ENCODE measurements around the gene KIF1C.
"Not testable (repeated sequence)": the region's sequence is repeated elsewhere in the genome, so short reads cannot be mapped to it uniquely, and the experiment has no call there.

KIF1C gene

DNA sequence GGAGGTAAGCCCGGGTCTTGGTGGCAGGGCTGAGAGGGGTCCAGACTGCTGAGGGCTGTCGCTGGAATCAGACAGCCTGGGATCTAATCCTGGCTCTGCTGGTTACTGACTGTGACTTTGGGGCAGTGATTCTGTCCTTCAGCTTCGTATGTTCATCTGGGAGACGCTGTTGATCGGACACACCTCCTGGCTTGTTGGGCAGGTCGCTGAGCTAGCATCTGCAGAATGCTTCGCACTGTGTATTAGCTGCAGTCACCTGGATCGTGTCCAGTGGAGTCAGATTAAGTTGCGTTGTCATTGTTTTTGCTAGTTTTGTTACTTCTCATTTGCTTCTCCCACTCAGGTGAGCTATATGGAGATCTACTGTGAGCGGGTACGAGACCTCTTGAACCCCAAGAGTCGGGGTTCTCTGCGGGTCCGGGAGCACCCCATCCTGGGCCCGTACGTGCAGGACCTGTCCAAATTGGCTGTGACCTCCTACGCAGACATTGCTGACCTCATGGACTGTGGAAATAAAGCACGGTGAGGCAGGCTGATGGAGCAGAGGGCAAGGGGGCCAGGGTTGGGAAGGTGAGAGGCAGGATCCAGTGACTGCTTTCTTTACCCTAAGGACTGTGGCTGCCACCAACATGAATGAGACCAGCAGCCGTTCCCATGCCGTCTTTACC is 4.5 kb downstream of the KIF1C start:
- DNase-seq: no peak

DNA sequence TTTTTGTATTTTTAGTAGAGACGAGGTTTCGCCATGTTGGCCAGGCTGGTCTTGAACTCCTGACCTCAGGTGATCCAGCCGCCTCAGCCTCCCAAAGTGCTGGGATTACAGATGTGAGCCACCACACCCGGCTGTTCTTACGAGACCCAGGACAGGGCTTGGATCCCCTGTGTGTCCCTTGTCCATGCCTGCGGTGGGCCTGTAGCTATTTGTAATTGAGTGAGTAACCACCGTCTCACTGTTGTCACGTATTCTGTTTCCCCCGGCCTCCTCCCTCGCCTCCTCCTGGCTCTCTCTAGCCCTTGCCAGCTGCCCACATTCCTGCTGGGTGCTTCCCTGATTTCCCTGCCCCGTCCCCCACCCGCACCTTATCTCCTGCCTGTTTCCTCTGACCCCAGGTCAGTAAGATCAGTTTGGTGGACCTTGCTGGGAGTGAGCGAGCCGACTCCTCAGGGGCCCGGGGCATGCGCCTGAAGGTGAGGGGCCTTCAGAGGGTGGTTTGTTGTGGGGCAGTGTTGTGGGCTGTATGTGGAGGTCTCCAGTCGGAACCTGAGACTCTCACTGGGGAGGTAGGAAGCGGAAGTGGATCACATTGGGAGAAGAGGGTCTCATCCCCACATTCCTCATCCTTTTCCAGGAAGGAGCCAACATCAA is 5.6 kb downstream of the KIF1C start:
- DNase-seq: no peak

DNA sequence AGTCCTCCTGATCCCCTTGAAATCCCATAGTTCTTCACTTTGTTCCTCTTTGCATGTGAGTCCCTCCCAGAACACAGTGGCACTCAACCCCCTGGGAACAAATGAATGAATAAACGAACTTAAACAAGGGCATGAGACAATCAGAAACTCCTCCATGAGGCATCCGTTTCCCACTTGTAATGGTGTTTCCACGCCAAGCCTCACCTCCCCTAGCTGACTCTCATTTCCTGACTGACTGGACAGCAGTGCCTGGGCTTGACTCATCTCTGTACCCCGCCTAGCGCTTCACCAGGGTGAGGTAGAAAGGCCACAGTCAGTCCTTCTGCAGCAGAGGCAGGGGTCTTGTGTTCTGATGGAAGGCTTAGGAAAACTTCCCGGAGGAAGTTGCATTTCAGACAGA is 14.2 kb downstream of the KIF1C start:
- DNase-seq: peak; percentile 42

DNA sequence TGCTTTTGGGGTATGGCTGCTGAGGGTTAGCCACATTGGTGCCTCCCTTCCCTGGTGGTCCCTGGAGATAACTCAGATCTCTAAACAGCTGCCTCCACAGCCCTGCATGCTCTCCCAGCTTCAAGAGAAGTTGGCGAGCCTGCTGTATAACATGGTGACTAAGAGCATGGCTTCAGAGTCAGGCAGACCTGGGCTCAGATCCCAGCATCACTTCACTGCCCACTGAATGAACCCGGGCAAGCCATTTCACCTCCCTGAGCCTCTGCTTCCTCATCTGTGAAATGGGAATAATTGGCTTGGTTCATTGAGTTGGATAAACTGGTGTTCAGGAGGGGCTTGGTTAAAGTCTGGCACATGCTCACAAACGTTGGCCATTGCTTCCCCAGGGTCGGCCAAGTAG is 16.6 kb downstream of the KIF1C start:
- DNase-seq: no peak

DNA sequence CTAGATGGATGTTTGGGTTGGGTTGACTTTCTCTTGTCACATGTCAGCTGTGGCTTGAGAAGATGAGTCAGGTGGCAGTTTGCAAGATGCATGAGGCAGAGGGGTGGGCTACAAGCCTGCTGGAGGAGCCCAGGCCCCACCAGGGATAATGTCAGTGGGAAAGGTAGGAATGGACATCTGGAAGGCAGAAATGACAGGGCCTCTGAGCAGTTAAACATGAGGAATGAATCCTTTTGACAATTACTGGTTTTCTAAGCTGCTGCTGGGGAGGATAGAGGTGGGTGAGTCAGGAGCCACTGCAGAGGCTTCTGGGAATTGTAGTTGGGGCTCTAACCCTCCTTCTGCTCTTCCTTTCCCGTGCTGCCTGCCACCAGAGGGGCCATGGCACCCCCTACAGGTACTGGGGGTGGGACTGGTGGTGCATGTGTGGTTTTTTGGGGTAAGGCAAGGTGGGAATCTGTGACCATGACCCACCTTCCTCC is 21.8 kb downstream of the KIF1C start:
- peak; percentile 13 for DNase-seq

DNA sequence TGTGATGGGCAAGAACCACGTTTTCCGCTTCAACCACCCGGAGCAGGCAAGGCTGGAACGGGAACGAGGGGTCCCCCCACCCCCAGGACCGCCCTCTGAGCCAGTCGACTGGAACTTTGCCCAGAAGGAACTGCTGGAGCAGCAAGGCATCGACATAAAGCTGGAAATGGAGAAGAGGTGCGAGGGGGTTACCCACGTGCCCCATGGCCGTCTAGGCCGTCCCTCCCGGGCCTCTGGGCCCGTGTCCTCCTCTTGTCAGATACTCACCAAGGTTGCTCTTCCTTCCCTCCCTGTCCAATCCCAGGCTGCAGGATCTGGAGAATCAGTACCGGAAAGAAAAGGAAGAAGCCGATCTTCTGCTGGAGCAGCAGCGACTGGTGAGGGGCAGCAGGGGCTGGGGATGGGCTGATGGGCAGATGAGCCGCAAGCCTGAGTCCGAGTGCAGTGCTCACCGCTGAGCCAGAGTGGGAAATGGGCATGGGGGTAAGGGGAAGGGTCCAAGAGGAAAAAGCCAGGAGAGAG is 22.8 kb downstream of the KIF1C start:
- DNase-seq: no peak

DNA sequence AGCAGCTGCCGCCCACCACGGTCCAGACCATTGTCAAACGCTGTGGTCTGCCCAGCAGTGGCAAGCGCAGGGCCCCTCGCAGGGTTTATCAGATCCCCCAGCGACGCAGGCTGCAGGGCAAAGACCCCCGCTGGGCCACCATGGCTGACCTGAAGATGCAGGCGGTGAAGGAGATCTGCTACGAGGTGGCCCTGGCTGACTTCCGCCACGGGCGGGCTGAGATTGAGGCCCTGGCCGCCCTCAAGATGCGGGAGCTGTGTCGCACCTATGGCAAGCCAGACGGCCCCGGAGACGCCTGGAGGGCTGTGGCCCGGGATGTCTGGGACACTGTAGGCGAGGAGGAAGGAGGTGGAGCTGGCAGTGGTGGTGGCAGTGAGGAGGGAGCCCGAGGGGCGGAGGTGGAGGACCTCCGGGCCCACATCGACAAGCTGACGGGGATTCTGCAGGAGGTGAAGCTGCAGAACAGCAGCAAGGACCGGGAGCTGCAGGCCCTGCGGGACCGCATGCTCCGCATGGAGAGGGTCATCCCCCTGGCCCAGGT is 24.5 kb downstream of the KIF1C start:
- DNase-seq: no peak

DNA sequence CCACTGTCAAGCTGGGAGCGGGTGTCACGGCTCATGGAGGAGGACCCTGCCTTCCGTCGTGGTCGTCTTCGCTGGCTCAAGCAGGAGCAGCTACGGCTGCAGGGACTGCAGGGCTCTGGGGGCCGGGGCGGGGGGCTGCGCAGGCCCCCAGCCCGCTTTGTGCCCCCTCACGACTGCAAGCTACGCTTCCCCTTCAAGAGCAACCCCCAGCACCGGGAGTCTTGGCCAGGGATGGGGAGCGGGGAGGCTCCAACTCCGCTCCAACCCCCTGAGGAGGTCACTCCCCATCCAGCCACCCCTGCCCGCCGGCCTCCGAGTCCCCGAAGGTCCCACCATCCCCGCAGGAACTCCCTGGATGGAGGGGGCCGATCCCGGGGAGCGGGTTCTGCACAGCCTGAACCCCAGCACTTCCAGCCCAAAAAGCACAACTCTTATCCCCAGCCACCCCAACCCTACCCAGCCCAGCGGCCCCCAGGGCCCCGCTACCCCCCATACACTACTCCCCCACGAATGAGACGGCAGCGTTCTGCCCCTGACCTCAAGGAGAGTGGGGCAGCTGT is 25.9 kb downstream of the KIF1C start:
- no peak for DNase-seq

DNA sequence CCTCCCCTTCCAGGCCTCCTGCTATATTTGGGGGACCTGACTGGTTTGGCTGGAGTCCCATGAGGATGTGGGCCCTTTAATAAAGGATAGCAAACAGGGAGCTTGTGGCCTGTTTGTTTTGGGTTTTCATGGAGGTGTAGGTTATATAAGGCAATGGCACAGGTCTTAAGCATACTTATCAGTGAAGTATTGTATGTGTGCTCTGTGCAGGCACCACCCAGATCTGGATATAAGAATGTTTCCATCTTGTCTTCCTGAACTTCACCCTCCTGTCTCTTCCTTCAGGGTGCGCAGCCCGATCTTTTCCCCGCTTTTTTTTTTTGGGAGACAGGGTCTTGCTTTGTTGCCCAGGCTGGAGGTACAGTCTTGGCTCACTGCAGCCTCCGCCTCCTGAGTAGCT is 26.9 kb downstream of the KIF1C start:
- DNase-seq: no peak

DNA sequence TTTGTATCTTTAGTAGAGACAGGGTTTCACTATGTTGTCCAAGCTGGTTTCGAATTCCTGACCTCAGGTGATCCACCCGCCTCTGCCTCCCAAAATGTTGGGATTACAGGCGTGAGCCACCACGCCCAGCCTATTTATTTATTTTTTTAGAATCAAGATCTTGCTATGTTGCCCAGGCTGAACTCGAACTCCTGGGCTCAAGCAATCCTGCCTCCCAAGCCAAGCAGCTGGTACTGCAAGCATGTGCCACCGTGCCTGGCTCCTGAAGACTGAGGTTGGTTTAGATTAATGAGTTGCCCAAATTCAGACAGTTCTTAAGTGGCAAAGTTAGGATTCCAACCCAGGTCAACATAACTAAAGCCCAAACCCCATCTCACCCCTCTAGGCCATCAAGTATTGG is 29.5 kb downstream of the KIF1C start:
- DNase-seq: no peak

DNA sequence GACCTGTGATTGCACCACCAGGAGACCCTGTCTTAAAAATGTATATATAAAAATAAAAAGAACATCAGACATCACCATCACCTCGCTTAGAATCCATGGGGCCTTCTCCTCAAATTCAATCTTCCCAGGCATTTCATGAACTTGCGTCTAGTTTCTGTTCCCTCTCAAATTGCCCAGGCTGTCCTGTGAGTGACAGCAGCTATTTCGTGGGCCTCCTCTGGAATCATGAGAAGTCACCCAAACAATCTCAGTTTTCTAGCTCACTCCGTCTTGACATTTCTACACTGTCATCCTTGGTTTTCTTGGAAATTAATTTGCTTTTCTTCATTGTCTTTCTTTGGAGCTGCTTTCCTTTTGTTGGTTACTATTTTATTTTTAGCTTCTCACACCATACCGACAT is 30.2 kb downstream of the KIF1C start:
- no peak for DNase-seq

DNA sequence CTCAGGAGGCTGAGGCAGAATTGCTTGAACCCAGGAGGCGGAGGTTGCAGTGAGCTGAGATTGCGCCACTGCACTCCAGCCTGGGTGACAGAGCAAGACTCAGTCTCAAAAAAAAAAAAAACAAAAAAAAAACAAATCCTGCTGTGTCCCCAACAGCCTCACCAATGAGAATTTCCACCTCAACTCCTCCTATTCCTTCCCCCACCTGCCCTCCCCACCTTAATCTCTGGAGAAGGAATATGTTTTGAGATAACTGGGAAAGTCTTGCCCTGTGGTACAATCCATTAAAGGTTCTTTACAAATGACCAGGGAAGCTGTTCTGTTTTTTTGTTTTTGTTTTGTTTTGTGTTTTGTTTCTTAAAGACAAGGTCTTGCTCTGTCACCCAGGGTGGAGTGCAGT is 32.4 kb downstream of the KIF1C start:
- DNase-seq: not testable (repeated sequence)

DNA sequence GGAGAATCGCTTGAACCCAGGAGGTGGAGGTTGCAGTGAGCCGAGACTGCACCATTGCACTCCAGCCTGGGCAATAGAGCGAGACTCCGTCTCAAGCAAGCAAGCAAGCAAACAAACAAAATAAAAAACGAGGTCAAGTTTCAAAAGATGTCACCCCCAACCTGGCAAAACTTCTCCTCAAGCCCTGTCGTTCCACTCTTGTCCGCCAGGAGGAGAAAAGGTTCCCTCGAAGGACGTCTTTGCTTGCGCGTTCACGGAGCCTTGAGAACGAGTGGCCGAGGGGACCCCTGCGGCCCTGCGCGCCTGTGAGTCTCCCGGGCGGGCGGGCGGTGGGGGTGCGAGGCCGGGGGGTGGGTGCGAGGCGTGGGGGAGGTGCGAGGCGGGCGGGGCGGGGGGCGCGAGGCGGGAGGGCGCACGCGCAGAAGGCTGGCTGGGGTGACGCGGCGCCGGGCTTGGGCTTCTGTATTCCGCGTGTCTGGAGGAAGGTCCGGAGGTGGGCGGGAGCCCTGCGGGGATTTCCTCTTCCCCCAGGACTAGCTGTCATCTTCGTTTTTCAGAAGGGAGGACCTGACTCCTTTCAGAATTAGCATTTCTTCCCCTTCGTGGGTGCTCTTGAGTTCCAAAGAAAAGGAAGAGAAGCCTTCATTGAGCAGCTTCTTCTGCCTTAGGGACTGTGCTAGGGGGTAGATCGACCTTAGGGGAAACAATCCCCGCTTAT is 33.8 kb downstream of the KIF1C start:
- DNase-seq: peak; percentile 81

DNA sequence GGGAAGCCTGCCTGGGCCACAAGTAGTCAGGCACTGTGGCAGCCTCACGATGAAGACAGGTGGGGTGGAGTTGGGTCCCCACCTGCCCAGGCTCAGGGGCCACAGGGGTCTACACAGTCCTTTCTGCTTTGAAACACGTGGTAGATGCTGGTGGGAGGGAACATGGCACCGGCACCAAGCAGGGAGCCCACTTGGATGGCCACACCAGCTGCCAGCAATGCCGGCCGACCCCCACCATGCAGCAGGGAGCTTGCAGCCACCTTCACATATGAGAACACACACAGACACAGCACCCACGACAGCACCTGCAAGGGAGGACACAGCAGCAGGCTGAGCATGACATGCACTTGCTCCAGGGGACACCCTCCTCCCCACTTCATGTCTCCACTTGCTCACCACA is 35.1 kb downstream of the KIF1C start:
- DNase-seq: no peak

DNA sequence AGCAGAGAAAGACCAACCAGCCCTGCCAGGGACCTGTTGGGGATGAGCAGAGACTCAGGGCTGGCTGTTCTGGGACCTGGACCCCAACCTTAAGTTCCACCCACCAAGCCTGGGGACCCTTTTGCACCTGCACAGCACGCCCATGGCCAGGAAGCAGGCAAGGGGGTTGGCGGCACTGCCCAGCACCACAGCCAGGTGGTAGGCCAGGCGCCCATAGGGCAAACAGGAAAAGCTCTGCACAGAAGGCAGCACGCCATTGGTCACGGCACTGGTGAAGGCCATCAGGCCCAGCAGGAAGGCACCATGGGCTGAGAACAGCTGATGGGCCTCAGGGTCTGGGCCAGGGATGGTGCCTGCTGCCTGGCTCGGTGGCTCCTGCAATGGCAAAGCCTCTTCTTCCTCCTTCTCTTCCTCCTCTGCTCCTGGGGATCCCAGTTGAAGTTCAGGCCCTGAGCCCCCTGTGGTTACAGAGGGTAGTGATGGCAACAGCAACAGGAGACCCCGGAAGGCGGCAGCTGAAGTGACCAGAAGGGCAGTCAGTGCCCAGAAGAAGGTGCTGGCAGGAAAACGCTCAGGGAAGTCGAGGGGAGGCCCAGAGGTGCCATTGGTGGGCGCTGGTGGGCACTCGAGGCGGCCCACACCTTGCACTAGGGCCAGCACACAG is 35.7 kb downstream of the KIF1C start:
- DNase-seq: no peak

DNA sequence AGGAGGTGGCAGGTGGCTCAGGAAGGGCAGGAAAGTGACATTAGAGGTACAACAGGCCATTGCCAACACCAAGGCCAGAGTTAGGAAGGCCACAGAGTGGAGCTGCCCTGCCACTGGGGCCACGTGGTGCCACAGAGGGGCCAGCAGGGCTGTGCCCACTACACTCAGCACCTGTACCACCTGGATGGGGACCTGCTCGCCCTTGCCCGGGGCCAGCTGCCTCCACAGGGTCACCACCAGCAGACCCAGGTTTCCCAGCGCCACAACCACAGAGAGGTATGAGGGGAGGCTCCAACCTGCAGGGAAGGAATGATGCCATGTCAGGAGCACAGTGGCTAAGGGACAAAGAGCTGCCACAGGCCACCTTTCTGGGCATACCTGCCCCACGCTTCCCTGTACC is 36.3 kb downstream of the KIF1C start:
- DNase-seq: no peak

DNA sequence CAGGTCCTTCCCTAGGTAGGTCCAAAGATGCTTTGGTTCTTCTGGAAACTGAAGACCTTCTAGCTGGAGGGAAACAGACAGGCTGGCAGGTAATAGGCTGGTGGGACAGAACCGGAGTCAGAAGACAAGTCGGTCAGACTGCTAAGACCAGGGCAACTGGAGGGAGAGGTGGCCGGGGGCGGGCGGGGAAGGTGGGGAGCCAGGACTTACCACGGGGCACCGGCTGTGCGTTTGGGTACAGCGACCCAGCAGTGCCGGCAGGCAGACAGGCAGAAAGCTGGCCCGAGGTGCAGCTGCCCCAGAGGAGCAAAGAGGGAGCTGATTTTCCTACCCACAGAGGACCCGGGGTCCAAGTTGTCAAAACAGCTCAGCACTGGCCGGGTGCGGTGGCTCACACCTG is 36.9 kb downstream of the KIF1C start:
- DNase-seq: no peak

DNA sequence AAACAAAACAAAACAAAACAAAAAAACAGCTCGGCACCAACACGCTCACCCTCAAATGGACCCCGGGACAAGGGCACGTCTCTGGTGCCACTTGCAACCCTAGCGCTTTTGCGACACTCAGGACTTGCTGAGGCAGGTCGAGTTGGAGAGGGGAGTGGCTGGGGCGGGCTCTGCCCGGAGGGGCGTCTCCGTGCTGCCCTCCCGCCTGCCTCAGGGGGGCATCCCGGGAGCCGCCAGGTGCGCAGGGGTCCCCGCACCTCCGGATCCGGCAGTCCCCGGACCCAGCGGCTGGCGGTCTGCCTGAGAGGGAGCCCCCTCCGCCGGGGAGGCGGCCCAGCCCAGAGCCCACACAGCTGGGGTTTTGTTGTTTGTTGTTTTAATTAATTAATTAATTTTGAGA is 37.6 kb downstream of the KIF1C start, which contains the start of gene SLC52A1:
Gene SLC52A1, minus strand, starts transcription at position 112 of the 400 bp plus-strand sequence. CDS start 820 bp downstream, outside the sequence.
- DNase-seq: no peak

DNA sequence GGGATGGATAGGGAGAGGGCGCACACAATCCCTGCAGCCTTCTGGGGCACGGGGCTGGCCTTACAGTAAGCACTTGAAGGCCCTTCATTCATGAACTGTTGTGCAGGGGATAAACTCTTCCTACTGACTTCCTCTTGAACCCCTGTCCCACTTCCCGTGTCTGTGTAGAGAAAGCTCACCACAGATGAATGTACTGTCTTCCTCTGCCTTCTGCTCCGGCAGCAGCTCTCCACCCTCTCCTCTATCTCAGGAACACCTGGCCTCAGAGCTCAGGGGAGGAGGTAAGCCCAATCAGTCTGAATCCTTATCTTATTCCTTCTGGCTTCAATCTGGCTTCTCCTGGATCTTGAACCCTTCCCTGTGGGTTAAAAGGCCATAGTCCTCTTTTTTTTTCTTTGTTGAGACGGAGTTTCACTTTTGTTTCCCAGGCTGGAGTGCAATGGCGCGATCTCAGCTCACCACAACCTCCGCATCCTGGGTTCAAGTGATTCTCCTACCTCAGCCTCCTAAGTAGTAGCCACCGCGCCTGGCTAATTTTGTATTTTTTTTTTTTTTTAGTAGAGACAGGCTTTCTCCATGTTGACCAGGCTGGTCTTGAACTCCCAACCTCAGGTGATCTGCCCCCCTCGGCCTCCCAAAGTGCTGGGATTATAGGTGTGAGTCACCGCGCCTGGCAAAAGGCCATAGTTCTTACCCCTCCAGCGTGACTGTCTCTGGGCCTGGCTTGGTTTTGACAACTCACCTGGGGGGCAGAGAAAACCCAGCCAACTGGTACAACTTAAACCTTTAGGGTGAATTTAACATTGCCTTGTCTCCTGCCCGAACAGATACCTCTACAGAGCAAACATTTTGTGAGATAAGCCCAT is 44.6 kb downstream of the KIF1C start:
- DNase-seq: no peak

DNA sequence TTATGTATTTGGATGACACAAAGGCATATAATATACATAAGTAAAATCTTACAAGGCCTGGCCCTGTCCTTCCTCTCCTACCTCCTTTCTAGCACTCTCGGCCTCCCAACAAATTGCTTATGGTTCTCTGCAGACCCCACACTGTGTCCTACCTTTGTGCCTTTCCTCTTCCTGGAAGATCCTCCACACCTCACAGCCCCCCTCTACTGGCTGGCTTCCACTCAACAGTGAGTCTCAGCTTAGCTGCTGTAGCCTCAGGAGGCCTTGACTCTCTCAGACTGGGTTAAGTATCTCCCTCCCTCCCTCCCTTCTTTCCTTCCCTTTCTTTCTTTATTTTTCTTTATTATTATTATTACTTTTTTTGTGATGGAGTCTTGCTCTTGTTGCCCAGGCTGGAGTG is 45.8 kb downstream of the KIF1C start:
- no peak for DNase-seq

DNA sequence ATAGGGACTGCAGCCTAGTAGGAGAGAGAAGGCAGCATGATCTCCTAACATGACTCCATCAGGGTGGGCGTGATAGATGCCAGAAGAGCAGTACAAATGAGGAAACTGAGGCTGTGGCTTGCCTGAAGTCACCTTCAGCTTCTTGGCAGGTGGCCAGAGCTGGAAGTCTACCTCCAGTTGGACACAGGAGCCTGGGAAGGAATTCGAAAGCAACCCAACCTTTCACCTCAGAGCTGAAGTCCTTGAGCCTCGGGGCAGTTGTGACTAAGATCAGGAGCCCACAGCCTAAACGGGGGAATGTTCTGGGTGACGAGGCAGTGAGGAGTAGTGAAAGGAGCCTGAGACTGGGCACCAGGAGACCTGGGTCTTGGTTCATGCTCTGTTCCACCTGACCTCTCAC is 46.9 kb downstream of the KIF1C start:
- DNase-seq: no peak
